SW 1271 (cell line): Measurements from ENCODE around the gene FAM120B.

Experiments used
- DNase-seq, 2 experiments: peaks; one replicate each; lab custom pipeline; 2025; lab: John Stamatoyannopoulos, UW

The FAM120B gene

DNA sequence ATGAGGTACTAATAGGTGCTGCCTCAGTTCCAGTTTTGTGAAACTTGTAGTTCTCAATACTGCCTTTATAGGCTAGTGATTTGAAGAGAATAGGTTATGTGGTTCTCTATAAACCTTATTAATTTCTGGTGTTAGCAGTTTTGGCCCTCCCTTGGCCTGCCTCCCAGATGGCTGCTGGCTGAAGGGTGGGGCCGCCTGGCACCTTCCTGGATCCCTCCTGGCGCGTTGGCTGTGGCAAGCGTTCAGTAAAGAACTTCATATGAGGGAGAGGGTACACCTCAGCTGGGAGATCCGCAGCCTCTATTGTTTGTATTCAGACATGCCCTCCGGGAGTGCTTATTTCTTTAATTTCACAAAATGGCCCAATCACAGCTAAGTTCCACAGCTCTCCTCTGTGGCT, 51.9 kb downstream of the FAM120B start:
- no peak for DNase-seq

DNA sequence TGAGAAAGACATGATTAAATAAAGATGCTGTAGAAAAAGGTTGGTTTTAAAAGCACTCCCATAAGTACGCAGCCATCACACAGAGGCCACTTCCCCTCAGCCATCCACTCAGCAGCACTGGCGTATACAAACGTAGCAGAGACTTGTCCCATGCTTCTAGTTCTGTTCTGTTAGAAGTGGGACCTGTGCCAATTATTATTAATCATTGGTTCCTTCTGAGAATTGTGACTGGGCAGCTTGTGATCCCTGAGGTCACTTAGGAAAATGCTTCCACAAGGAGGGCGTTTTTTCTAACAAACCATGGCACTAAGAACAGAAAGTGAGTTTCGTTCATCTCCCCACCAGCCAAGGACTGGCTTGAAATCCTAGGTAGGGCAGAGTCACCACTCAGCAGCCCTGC, 53.9 kb downstream of the FAM120B start:
- no peak for DNase-seq

DNA sequence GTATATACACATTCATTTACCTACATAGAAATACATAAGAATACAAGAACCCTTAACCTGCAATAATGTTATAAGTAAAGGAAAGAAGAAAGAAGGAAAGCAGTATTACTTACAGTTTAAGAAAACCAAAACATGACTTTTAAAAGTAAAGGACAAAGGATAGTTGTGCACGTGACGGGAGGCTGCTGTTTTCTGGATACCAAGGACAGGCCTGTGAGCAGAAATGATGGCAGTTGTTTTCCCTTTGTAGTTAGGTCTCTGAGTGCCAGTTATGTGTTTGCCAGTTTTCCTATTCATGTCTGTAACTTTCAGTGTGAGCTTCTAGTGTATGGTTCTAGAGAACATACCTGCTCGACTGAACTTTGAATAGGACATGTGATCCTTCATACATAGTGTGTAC, 54.8 kb downstream of the FAM120B start:
- no peak for DNase-seq

DNA sequence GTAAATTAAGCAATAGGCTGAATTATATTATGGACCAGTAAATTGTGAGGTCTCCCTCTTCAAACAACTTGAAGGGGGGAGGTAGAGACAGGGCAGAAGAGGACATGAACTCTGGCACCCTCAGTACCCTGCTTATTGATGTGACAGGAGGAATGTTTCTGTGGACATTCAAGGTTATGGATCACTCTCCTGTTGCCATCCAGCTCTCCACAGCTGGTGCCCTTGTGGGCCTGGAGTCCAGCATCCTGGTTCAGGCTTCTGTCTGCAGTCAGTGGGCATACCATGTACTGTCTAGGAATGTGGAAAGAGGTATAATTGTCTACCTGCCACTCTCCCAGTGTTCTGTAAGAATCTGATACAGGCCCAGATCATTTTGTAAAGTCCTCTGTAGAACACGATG, 55.6 kb downstream of the FAM120B start:
- DNase-seq: no peak

DNA sequence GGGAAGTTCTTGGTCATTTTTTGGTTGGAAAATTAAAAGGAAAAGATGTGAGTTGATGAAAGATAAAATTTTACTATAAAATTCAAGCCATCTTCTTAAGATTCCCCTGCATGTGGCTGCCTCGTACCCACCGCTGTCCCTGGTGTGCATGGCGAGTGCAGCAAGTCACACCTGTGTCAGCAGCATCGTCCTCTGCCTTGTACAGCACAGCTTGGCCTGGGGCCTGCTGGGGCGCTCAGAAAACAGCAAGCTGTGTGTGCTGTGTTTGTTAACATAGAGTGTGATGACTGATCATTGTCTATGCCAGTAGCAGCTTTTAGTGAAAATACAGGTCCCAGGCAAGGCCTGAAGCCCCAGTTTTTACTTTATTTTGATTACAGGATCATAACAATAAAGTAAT, 56.7 kb downstream of the FAM120B start:
- no peak for DNase-seq

DNA sequence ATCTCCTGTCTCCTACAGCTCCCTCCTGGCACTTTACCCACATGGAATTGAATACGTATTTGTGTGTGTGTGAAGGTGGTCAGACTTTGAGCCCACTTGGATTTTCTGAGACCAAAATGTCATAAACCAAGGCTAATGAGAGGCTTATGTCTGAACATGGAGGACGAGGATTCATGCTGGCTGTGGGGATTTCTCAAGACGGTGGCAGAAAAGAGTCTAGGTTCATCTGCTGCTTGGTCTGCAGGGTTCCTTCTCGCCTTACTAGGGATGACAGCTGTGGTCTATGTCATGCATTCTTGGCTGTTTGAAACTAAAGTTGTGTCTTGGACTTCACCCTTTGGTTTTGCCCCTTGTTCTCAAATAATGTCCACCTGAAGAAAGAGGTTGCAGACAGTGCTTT, 58.6 kb downstream of the FAM120B start:
- DNase-seq: no peak

DNA sequence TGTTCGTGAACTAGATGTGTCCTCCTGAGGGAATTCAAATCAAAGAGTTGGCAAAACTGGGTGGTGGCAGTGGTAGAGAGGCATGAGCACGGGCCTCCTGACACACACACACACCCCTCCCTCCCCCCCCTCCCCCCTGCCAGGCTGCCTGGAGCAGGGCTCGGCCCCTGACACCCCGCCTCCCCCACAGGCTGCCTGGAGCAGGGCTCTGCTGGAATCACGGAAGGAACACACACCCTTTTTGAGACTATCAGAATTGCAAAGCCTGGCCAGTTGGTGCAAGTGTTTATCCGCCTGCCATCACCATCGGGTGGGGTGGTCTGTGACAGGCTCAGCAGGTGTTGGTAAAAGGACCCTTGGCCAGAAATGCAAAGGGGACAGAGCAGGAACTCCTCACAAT, 59.0 kb downstream of the FAM120B start:
- no peak for DNase-seq

DNA sequence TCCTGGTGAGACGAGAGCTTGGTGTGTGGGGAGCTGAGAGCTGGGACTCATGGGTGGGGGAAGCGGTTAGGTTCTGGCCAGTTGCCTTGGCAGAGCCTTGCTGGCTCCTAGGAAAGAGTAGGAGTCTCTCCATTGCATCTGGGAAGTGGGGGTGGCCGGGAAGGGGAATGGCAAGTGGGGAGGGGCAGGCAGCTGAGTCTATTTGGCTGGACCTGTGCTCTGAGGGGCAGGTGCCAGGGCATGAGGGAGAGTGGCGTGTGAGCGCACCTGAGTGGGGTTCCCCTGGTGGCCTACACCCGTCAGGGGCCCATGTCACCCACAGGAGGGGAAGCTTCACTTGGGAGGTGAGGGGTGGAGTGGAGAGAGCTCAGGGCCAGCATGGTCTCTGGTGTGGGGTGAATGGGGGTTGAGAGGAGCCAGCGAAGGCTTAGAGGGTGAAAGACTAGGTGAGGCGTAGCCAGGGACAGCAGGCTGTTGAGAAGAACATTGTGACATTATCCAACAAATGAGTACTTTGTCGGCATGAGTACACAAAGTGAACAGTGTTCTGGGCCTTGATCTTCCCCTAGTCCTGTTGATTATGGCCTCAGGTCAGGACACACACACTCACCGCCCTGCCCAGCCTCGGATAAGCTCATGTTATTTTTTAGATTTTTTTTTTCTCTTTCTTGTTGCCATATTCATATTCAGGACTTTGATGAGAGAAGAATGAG, 59.8 kb downstream of the FAM120B start:
- DNase-seq: no peak

DNA sequence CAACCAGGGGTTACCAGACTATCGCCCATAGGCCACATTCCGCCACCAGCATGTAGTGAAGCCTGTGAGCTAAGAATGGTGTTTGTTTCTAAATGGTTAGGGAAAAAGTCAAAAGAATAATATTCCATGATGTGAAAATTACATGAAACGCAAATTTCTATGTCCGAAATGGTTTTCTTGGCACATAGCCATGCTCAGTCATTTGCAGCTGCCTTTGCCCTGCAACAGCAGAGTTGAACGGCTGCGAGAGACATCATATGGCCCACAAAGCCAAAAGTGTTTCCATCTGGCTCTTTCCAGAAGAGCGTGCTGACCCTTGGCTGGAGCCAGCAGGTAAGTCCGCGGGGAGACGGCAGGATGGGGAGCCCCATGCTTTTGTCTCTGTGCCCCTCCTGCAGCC, 60.7 kb downstream of the FAM120B start:
- DNase-seq: no peak

DNA sequence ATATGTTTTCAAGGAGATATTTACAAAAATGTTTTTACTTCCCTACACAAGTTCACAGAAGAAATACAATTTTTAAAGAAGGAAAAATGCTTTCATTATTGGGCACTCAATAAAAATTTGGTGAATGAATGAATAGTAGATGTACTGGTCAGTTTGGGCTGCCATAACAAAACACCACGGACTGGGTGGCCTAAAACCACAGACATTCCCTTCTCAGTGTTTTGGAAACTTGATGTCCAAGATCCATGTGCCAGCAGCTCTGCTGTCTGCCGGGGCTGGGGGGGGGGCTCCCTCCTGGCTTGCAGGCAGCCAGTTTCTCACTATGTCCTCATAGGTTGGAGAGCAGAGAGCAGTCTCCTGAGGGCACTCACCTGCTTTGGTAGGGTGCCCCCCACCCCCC, 62.0 kb downstream of the FAM120B start:
- DNase-seq: no peak

DNA sequence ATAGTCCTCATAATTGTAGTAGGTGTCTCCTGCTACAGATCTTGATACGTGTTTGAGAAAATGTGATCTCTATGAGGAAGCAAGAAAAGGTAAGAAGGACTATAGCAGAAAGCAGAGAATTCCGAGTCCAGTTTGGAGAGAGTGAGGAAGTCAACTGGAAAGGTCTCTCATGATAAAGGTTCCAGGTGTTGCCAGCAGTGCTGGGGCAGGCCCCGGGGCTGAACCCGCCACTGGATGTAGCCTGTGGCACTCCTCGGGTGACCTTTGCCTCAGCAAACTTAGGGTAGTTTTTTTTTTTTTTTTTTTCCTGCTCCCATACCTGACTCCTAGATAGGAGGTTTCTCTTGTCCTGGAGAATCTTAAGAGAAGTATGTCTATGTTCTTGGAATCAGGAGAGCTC, 62.8 kb downstream of the FAM120B start:
- DNase-seq: no peak

DNA sequence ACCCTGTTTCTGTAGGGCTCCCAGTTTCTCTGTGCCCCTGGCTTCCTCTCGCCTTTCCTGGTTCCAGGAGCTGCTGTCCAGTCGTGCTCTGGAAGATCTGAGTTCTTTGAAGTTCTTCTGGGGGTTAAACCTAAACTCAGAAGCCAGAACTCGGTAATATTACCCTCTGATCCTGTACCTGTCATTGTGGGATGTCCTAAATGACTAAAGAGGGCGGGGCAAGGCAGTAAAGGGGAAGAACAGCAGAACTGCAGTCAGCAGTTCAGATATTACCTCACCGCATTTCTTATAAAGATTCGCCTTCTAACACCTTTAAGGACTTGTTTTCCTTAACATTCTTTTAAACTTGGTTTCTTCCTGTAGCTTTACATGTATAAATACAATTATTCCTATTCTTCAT, 63.9 kb downstream of the FAM120B start:
- no peak for DNase-seq

DNA sequence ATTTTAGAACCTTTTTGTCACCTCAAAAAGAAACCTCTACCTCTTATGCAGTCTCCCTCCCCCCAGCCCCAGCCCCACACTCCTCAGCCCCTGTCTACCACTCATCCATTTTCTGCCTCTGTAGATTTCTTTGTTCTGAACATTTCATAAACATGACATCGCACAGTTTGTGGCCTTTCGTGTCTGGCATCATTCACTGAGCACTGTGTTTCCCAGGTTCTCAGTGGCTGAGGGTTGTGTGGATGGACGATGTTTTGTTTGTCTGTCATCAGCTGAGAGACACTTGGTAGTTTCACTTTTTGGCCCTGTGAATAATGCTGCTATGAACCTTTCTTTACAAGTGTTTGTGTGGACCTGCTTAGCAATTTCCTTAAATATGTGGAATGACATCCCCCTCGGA, 64.5 kb downstream of the FAM120B start:
- DNase-seq: no peak

DNA sequence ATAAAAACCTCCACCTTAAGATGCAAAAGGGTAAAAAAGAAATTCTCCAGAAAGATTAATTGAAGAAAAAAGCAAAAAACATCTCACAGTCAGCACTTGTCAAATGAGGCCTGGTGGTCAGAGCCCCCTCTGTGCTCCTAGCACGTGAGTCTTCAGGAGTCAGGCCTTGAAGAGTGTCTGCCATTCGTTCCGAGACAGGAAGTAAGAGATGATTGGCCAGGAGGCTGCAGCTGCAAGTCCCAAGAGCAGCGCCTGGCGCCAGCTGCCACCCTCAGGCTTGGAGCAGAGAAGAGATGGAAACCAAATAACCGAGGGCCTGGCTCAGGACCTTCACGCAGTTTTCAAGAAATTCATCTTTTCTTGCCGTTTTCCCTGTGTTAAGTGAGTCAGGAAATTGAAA, 65.0 kb downstream of the FAM120B start:
- DNase-seq: no peak

DNA sequence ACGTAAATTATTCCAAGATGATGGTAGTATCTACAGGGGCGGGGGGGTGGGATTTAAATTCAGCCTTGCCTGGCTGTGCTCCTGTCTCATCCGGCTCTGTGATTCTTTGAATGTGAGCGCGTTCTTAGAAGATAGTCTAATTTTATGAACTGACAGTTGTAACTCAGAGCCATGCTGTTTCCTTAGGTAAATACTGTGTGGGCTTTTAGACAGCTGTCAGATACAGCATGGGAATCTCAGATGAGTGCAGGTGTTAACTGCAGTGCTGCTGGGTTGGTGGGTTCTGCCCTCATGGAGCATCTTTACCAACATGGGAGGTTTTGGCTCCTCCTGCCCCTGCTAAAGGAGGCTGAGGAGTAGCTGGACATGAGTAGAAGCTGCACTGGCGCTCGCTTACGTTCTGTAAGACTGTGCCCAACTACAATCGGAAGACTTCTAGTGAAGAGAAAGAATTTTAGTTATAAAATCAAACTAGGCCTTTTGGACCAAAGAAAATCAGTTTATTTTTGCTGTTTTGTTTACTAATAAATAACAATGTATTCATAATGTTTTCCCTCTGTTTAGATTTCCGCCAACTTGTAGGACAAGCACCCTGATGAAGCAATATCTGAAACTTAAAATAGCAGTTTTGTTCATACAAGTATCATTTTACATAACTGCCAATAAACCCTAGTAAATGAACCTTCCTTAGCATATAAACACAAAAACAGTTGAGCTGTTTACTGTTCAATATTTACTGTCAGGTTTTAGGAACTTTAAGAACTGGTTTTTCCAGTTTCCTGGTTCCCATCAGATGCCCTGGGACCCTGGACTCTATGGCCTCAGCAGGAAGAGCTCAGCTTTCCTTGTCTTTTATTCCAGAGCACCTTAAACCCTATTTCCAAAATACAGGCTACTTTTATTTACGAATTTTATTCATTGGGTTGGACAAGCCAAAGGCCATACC, 66.1 kb downstream of the FAM120B start:
- no peak for DNase-seq

DNA sequence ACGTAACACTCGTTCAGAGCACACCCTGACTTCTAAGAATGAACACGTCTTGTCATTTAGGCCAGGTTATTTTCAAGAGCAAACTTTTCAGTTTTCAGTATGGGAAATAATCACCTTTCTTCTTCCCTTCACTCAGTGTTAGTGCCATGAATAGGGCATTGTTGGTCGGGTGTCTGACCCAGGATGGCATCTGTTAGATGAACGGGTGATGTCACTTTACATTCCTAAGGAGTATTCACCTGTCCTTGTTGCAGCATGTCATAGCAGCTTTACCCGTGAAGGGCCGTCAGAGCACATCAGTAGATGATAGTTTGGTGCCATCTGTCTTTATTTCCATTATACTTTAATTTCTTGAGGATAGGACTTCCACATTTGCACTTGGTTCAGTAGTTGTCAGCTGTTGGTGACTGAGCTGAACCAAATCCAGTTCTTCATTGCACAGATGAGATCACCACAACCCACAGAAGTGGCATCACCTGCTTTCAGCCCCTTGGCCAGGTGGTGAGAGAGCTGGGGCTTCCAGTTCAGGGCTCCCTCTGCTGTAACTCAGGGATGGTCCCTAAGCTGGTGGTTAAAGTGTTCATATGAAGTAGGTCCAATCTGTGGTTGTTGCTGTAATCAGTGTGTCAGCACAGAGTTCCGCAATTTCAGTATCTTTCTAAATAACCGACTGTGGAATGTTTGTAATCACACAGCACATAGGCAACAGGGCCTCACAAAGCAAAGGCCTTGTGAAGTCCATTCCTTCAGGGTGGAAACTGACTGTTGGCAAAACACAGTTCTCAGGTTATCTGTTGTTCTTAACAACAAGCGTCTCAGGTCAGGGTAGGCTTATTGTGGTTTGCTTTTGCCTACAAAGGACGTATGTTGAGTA, 68.2 kb downstream of the FAM120B start:
- DNase-seq: no peak

DNA sequence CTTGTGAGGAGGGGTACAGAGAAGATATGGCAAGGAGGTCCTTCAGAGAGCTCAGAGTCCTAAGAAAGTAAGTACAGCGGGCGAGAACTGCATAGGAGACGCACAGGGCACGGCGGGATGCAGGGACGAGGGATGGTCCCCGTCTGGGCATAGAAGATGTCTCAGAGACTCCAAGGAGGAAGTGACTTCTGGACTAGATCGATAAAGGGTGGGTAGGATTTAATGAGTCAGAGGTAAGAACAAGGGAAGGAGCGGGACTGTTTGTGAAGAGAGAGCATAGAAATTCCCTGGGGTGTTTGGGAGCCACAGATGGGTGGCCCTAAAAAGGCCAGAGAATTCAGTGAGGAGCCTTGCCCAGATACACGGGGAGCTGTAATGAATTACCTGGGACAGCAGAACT, 69.1 kb downstream of the FAM120B start:
- DNase-seq: no peak

DNA sequence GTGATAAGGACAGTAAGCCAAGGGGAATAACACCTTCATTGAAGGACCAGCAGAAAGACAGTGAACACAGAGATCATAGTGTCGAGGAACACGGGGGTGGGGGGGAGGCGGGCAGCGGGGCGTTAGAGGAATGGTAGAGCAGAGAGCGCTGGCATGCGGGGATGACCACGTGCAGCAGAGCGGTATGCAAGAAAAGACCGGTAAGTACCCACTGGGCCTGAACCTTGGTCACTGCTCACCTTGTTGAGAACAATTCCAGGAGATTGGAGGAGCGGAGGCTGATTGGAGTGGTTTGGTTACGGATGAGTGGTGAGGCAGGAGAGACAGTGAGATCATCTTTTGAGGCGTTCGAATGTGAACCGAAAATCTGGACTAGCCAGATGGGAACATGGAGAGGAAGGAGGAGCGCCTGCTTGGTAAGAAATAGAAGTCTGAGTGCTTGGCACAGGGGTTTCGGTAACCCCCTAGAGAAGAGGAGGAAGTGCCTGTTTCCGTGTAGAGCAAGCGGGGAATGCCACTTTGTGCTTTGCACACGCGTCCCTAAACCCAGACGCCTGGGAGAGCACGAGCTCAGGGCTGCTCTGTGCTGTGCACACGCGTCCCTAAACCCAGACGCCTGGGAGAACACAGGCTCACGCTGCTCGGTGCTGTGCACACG, 70.0 kb downstream of the FAM120B start:
- no peak for DNase-seq

DNA sequence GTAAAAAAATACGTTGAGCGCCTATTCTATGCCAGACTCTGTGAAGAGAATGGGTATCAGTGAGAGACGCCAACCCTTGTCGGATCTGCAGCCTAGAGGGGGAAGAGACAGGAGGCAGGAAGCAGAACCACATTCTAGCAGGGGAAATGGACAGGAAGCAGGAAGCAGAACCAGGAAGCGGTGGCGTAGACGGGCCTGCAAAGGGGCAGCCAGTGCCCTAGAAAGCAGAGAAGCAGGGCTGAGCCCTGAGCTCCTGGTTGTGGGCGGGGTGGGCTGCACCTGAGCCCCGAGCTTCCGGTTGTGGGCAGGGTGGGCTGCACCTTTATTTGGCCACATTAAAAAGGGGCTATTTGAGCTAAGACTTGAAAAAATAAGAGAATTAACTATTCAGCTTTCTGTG, 71.9 kb downstream of the FAM120B start:
- DNase-seq: no peak

DNA sequence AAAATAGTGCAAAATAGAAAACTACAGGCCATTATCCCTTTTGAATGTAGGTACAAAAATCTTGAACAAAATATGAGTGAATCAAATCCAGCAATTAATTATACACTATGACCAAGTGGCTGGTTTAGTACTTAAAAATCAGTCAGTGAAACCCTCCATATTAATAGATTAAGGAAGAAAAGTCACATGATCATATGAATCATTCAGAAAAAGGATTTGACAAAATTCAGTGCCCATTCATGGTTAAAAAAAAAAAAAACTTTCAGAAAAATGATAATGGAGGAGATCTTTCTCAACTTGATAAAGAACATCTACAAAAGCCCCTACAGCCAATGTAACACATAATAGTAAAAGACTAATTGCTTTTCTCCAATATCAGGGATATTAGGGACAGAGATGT, 75.0 kb downstream of the FAM120B start:
- DNase-seq: no peak

DNA sequence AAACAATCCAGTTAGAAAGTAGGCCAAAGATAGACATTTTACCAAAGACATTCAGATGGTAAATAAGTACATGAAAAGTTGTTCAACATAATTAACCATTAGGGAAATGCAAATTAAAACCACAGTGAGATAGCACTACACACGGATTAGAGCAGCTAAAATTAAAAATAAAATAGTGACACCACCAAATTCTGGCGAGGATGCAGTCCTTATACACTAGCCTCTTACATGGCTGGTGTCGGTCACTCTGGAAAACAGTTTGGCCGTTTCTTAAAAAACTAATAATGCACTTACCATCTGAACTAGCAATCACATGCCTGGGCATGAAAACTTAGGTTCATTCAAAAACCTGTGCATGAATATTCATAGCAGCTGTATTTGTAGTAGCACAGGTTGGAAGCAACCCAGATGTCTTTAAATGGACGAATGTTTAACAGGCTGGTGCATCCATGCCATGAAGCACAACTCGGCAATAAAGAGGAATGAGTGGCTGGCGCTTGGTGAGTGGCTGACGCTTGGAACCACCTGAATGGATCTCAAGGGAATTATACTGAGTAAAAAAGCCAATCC, 77.0 kb downstream of the FAM120B start:
- no peak for DNase-seq

DNA sequence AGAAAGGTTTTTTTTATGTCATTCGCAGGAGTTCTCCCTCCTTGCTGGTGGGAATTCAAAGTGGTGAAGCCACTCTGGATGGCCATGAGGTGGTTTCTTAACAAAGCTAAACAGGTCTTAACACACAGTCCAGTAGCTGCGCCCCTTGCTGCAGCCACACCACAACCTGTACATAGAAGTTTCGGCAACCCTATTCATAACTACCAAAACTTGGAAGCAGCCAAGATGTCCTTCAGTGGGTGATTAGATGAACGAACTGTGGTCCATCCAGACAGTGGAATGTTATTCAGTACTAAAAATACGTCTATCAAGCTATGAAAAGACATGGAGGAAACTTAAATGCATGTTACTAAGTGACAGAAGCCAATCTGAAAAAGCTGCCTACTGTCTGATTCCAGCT, 78.9 kb downstream of the FAM120B start:
- DNase-seq: no peak
